B cell (primary cell): ENCODE results near the gene MAGI2.

Experiments used
- CTCF ChIP-seq: fragments of 200-600 bp; IDR thresholded peaks from one replicate; pipeline ENCODE4 v1.8.0; 2022; ENCODE audit warnings: antibody characterized with exemption, mild to moderate bottlenecking
- EZH2 ChIP-seq: IDR thresholded peaks from 2 replicates; pipeline ENCODE4 v1.6.1; 2012; ENCODE audit warnings: borderline replicate concordance, low read depth, mild to moderate bottlenecking, moderate library complexity, low read length; ENCODE audit not compliant: insufficient read depth, poor library complexity, severe bottlenecking

- no peak for TF ChIP-seq CTCF
- TF ChIP-seq EZH2 = no peak
These were observed 1036.2 kb downstream of the MAGI2 start for GRCh38 chr7:78417180-78417853.
